ENCODE data around the gene GALNT18.

DNA sequence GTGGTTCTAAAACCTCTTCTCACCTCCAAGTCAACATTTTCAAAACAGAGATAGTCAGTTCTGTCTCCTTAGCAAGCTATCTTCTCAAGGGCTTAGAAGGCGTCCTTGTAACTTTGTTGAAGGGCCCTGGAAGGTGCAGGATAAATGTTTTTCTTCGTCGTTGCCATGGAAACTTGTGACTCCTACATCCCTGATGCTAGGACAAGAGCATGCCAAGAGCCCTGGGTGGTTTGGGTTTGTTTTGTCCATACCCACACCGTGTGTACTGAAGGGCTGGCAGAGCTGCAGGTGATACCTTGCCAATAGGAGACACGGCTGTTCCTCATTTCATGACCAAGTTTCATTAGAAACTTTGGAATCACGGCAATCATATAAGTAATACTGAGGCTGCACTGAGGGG, 81.6 kb downstream of the GALNT18 start:
- TF ChIP-seq, protein P1, sequence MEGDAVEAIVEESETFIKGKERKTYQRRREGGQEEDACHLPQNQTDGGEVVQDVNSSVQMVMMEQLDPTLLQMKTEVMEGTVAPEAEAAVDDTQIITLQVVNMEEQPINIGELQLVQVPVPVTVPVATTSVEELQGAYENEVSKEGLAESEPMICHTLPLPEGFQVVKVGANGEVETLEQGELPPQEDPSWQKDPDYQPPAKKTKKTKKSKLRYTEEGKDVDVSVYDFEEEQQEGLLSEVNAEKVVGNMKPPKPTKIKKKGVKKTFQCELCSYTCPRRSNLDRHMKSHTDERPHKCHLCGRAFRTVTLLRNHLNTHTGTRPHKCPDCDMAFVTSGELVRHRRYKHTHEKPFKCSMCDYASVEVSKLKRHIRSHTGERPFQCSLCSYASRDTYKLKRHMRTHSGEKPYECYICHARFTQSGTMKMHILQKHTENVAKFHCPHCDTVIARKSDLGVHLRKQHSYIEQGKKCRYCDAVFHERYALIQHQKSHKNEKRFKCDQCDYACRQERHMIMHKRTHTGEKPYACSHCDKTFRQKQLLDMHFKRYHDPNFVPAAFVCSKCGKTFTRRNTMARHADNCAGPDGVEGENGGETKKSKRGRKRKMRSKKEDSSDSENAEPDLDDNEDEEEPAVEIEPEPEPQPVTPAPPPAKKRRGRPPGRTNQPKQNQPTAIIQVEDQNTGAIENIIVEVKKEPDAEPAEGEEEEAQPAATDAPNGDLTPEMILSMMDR (conservative IDR thresholded peaks at IDR 0.05) = no peak
- no peak for TF ChIP-seq ZFX (IDR thresholded peaks at IDR 0.05)
